Right cardiac atrium (tissue), 5 donors: ENCODE data around the gene NRSN2. TPM values are rescaled to one million over a fixed set of nuclear protein-coding genes. Genes with fewer than 3 reads are reported as not detected.
"Not testable (repeated sequence)": the region's sequence is repeated elsewhere in the genome, so short reads cannot be mapped to it uniquely, and the experiment has no call there.

ENCODE experiments used
- ATAC-seq, 2 donors: fragments of 200-7000 bp; cut with Tn5 transposase; one replicate each; pipeline versions ENCODE4 v1.8.0 to v1.9.1; 2020; ENCODE audit warnings: moderate library complexity in 2 of 2, mild to moderate bottlenecking in 1 of 2
- DNase-seq, 3 donors: peaks; one replicate each; pipeline ENCODE4 v3.0.0-alpha.2; 2020
- H3K27ac ChIP-seq: one replicate; pipeline ENCODE4 v1.5.1; 2013; ENCODE audit warnings: mild to moderate bottlenecking, low read length, control low read depth, moderate library complexity
- H3K27me3 ChIP-seq: one replicate; pipeline ENCODE4 v1.6.1; 2013; ENCODE audit not compliant: control insufficient read depth, insufficient read depth
- H3K4me1 ChIP-seq: one replicate; pipeline ENCODE4 v1.6.1; 2013; ENCODE audit warnings: low read length; ENCODE audit not compliant: control insufficient read depth, insufficient read depth
- H3K4me3 ChIP-seq: one replicate; pipeline ENCODE4 v1.5.1; 2013; ENCODE audit warnings: low read length, control low read depth
- H3K9me3 ChIP-seq: one replicate; pipeline ENCODE4 v1.6.1; 2013; ENCODE audit warnings: low read length; ENCODE audit not compliant: control insufficient read depth
- WGBS: extraction: QIAGEN DNeasy Blood & Tissue Kit; methylation state at CpG from one replicate; pipeline ENCODE4 v1.1.7; 2013; 5-methylcytosine and 5-hydroxymethylcytosine counted together
- intact Hi-C, 4 donors: fragments of 100-400 bp; cut with DNase I; formaldehyde crosslinking; loops; one replicate each; pipeline versions ENCODE4 v1.11.0 to v1.14.0; 2022 to 2023
- polyA plus RNA-seq: library from polyadenylated mRNA; stranded (reverse); fragments of 200-250 nt; gene quantifications from one replicate; pipeline ENCODE4 v1.2.3, GENCODE V29; 2013
- total RNA-seq, 4 donors: library from RNA; stranded (reverse); fragmentation: NEBNext Ultra II Directional; extraction: Animal tissue kit (Norgen Biotek cat#: 25700); gene quantifications; one replicate each; pipeline ENCODE4 v1.2.1, GENCODE V29; 2021
- donor health status: healthy with polysubstance abuse.
- donor health status: DM: no; HTN: yes; CAD: no.
- donor health status: DM: no; HTN: no; CAD: no.
- donor health status: DM: no; HTN: yes; CAD: no; lungs with severe emphysema.
- donor health status: DM: yes; HTN: yes; CAD: no.

The NRSN2 gene
- total and polyA plus RNA-seq, 5 donors = 24.5 to 30.9 (median 25.0) TPM

DNA sequence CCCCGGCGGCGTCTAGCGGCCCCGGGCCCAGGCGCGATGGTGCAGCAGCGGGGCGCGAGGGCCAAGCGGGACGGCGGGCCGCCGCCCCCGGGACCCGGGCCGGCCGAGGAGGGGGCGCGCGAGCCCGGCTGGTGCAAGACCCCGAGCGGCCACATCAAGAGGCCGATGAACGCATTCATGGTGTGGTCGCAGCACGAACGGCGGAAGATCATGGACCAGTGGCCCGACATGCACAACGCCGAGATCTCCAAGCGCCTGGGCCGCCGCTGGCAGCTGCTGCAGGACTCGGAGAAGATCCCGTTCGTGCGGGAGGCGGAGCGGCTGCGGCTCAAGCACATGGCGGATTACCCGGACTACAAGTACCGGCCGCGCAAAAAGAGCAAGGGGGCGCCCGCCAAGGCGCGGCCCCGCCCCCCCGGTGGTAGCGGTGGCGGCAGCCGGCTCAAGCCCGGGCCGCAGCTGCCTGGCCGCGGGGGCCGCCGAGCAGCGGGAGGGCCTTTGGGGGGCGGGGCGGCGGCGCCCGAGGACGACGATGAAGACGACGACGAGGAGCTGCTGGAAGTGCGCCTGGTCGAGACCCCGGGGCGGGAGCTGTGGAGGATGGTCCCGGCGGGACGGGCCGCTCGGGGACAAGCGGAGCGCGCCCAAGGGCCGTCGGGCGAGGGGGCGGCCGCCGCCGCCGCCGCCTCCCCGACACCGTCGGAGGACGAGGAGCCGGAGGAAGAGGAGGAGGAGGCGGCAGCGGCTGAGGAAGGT, 20.8 kb upstream of the NRSN2 start:
- Histone ChIP-seq H3K27me3 (no peaks in the 10 kb centered on the region), H3K4me3 (peak overlapping the region; percentile 79), H3K4me1 (no peaks in the 10 kb centered on the region), H3K9me3 (no peaks in the 10 kb centered on the region), H3K27ac (peak overlapping the region; percentile 89)
- ATAC-seq (peak in 1 of 2 donors; percentile 0), DNase-seq (peak; percentile 78 to 92 (median 91))
- intact Hi-C loops = loop anchor here in 1 of 4 donors (10.0 kb wide), 1 partner anchor 51 kb away; no protein-coding TSS in a partner anchor
- under 1% methylated on average over 103 of the region's 103 CpGs for WGBS

DNA sequence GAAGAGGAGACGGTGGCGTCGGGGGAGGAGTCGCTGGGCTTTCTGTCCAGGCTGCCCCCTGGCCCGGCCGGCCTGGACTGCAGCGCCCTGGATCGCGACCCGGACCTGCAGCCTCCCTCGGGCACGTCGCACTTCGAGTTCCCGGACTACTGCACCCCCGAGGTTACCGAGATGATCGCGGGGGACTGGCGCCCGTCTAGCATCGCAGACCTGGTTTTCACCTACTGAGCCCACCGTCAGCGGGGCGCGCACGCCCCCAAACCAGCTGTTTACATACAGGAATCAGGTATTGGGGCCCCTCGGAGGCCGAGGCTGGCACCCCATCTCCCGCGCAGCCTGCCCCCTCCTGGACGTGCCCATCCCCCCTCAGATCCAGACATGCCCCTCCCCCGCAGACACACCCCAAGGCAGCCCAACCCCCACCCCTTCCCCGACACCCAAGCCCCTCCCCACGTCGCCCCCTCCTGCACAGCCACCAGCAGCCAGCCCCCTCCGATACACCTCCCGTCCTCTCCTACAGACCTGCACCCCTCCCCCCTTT, 20.2 kb upstream of the NRSN2 start:
- H3K9me3 ChIP-seq = no peaks in the 10 kb centered on the region
- peak overlapping the region; percentile 89 for H3K27ac ChIP-seq
- intact Hi-C loops = loop anchor here in 1 of 4 donors (10.0 kb wide), 1 partner anchor 52 kb away; no protein-coding TSS in a partner anchor
- no peaks in the 10 kb centered on the region for H3K4me1 ChIP-seq
- peak overlapping the region; percentile 79 for H3K4me3 ChIP-seq
- ATAC-seq (no peak), DNase-seq (no peak)
- no peaks in the 10 kb centered on the region for H3K27me3 ChIP-seq
- 1% methylated on average over 38 of the region's 38 CpGs for WGBS

DNA sequence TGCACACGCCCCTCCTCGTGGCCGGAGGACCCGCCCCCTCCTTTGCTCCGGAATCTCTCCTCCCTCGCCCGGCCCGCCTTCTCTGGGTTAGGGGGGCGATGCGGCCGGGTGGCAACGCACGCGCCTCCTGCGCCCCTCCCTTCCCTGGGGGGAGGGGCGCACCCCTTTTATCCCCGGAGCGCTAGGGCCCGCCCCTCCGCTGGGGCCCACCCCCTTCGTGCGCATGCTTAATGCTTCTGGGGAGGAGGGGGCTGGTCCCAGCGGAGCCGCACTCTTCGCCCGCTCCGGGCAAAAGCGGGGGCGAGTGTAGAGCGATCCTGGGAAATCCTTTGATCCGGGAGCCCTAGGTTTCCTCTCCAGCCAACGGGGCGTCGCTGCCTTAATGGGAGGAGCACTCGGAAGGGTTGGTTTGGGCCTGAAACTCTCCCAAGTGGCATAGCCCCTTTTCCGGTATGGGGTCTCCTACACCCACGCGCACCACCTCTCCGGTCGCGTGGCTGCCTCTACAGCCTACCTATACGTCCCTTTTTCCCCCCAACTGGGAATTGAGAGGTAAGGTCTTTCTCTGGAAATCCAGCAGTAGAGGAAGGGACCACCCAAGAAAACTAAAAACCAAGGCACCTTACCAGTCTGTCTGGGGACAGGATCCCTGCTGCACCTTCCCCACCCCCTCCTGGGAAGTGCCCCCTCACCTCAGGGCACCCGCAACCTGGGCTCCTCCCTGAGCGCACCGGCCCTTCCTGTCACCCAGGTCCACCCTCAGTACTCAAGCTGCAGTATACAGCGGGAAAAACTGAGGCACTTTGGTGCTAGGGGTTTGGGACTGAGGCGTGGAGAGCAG, 19.5 kb upstream of the NRSN2 start:
- Histone ChIP-seq H3K27ac (peak overlapping the region; percentile 16), H3K4me3 (peak overlapping the region; percentile 79), H3K9me3 (no peaks in the 10 kb centered on the region), H3K27me3 (no peaks in the 10 kb centered on the region), H3K4me1 (no peaks in the 10 kb centered on the region)
- DNase-seq = peak; percentile 88 to 95 (median 94)
- WGBS = 5% methylated on average over 46 of the region's 47 CpGs
- intact Hi-C loops = loop anchor here in 1 of 4 donors (10.0 kb wide), 1 partner anchor 53 kb away; no protein-coding TSS in a partner anchor
- ATAC-seq = peak; percentile 58 to 65

DNA sequence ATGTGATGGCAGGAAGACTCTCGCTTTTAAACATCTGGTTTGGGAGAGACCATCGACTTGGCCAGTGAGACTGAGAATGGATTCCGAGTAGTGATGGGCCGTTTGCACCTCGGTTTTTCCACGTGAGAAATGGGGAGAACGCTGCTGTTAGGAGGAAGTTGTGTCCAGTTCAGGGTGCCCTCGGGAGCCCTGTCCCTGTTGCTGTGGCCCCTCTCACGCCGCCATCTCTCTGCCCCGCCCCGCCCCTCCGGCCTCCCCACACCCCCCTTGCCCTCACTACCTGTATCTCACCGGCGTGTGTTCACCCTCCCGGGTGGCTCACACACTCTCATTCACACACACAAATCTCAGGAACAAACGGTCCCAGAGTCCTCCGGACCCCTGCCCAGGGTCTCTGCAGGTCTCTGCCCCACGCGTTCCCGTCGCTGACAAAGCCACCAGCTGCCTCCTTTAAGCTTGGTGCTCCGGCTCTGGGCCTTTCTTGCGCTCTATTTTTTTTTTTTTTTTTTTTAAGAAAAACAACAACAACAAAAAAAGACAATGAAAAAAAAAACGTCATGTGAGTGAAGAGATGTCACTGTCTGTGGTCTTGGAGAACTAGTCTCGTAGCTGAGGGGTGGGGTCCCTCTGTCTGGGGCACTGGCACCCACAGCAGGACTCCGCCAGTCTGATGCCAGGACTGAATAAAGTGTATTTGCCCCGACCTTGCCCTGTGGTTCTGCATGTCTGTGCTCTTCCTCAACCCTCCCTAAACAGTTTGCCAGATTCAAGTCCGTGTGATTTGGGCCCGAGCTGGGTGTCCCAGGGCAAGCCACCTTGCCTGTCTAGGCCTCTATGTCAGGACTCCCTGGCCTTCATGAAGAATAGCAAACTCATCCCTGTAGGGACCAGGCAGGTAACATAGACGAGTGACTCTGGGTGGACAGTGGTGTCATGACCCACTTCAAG, 18.6 kb upstream of the NRSN2 start:
- H3K4me1 ChIP-seq = no peaks in the 10 kb centered on the region
- H3K9me3 ChIP-seq = no peaks in the 10 kb centered on the region
- ATAC-seq (no peak), DNase-seq (peak in 1 of 3 donors; percentile 59)
- H3K27ac ChIP-seq = peak overlapping the region; percentile 16
- H3K4me3 ChIP-seq = peak overlapping the region; percentile 79
- WGBS = 41% methylated on average over 31 of the region's 31 CpGs
- no peaks in the 10 kb centered on the region for H3K27me3 ChIP-seq
- intact Hi-C loops = loop anchor here in 1 of 4 donors (10.0 kb wide), 1 partner anchor 54 kb away; no protein-coding TSS in a partner anchor

DNA sequence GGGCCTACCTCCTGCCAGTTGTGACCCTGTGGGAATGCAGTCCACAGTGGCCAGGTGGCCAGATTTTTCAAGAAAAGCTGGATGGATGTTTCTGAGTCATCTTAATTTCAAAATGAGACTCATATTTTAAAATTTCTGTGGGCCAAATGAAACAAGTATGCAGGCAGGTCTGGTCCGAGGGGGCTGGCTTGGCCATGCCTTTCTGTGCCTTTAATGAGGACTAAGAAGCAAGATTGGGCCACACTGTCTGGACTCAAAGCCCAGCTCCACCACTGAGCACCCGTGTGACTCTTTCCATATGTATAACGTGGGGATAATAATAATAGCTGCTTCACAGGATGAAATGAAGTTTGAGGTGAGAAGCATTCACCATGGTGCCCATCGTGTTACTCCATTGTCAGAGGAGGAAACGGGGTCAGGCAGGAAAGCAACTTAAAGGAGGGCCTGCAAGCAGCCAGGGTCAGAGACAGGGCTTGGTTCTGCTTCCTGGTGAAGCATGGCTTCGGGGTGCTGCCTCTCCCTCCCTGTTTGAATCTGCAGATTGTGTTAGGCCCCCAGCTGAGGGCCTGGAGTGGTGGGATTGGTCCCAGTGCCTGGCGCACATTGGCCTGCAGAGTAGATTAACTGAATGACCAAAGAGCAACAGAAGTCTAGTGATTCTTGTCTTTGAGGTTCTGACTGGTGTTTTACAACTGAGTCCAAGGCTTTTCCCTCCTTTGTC, 17.8 kb upstream of the NRSN2 start:
- Histone ChIP-seq H3K4me1 (no peaks in the 10 kb centered on the region), H3K9me3 (no peaks in the 10 kb centered on the region), H3K27me3 (no peaks in the 10 kb centered on the region), H3K27ac (no peak overlapping the region), H3K4me3 (no peak overlapping the region)
- DNase-seq (no peak), ATAC-seq (no peak)
- intact Hi-C loops = loop anchor here in 1 of 4 donors (10.0 kb wide), 1 partner anchor 54 kb away; no protein-coding TSS in a partner anchor
- 45% methylated on average over 7 of the region's 7 CpGs for WGBS

DNA sequence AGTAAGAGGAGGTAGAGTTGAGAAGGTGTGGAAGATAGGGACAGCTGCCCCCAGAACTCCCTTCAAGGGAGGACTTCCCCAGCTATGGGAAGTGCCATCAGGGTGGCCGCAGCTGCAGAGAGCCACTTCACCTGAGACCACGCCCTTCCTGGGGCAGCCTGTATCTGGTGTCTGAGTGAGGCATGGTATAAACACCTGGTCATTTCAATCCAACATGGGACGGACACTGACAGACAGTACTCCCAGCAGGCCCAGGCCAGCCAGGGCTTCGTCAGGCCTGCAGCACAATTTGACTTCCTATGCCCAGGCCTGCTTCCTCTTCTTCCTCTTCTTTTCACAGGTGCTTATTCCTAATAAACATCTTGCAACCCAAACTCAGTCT, 17.1 kb upstream of the NRSN2 start:
- H3K27ac ChIP-seq = no peak overlapping the region
- intact Hi-C loops = loop anchor here in 2 of 4 donors (10.0 kb wide), 2 partner anchors 55 to 115 kb away; no protein-coding TSS in a partner anchor

DNA sequence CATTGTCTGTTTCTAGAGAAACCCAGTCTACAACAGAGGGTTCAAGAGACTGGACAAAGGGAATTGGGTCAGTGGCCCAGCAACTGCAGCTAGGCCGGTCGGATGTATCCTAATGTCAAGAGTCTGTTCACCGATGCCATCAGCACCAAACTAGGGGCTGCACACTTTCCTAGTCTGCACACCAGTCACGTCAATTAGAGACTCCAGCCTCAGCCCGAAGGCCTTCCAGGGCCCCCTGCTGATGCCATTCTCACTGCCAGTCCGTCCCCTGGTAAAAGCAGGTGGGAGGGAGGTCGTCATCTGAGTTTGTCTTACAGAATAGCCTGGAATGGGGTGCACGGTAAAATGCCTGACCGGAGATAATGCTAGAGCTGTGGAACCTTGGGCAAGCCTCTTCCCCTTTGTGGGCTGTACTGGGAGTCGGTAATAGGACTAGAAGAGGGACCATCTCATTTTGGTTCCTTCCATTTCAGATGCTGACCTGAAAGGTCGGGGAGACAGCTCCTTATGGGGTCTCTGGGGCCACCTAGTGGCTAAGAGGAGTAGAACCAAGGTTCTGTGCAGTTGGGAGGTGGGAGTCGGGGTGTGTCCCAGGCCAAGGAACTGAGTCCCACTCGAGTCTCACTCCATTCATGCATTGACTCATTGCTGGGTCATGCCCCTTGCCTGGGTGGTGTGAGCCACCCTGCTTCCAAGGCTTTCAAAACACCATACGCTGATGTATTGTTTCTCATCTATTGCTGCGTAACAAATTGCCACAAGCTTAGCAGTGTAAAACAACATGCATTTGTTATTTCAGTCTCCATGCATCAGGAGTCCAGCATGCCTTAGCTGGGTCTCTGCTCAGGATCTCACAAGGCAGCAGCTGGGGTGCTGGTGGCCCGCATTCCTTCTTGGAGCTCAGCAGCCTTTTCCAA, 16.4 kb upstream of the NRSN2 start:
- H3K4me3 ChIP-seq = no peak overlapping the region
- H3K9me3 ChIP-seq = no peaks in the 10 kb centered on the region
- 45% methylated on average over 16 of the region's 16 CpGs for WGBS
- DNase-seq = peak in 1 of 3 donors; percentile 69
- intact Hi-C loops = loop anchor here in 1 of 4 donors (10.0 kb wide), 1 partner anchor 116 kb away; no protein-coding TSS in a partner anchor
- H3K27ac ChIP-seq = no peak overlapping the region
- ATAC-seq = peak; percentile 2 to 15
- H3K4me1 ChIP-seq = no peaks in the 10 kb centered on the region
- H3K27me3 ChIP-seq = no peaks in the 10 kb centered on the region

More for the DNA sequence above, 17.1 kb upstream of the NRSN2 start:
- WGBS = 78% methylated on average over 4 of the region's 4 CpGs
- Histone ChIP-seq H3K4me1 (no peaks in the 10 kb centered on the region), H3K4me3 (no peak overlapping the region), H3K9me3 (no peaks in the 10 kb centered on the region), H3K27me3 (no peaks in the 10 kb centered on the region)
- no peak for ATAC-seq
- DNase-seq = no peak

DNA sequence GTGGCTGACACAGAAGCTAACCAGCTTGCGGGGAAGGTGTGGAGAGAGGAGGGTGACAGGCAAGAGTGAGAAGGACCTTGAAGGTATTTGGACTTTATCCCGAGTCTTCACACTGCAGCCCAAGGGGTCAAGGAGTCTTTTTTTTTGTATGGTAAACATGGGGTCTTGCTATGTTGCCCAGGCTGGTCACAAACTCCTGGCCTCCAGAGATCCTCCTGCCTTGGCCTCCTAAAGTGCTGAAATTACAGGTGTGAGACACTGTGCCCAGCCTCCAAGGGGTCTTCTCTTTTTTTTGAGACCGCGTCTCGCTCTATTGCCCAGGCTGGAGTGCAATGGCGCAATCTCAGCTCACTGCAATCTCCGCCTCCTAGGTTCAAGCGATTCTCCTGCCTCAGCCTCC, 12.3 kb upstream of the NRSN2 start:
- no peaks in the 10 kb centered on the region for H3K27me3 ChIP-seq
- ATAC-seq = no peak
- H3K4me3 ChIP-seq = no peak overlapping the region
- no peaks in the 10 kb centered on the region for H3K4me1 ChIP-seq
- no peaks in the 10 kb centered on the region for H3K9me3 ChIP-seq
- intact Hi-C loops = loop anchor here in 1 of 4 donors (10.0 kb wide), 1 partner anchor 120 kb away; no protein-coding TSS in a partner anchor
- WGBS = 94% methylated on average over 8 of the region's 8 CpGs
- DNase-seq = no peak
- no peak overlapping the region for H3K27ac ChIP-seq

DNA sequence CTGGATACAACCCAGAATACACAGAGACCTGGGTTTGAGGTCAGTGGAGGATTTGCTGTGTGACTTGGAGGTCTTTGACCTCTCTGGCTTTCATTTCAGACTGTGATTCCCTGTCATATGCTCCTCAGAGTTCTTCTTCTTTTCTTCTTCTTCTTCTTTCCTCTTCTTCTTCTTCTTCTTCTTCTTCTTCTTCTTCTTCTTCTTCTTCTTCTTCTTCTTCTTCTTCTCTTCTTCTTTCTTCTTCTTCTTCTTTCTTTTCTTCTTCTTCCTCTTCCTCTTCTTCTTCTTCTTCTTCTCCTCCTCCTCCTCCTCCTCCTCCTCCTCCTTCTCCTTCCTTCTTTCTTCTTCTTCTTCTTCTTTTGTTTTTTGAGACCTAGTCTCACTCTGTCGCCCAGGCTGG, 10.9 kb upstream of the NRSN2 start:
- intact Hi-C loops = loop anchor here in 1 of 4 donors (10.0 kb wide), 1 partner anchor 121 kb away; no protein-coding TSS in a partner anchor
- 87% methylated on average over 1 of the region's 1 CpG for whole genome bisulfite sequencing
- not testable (repeated sequence) for ATAC-seq, H3K4me3 ChIP-seq, H3K9me3 ChIP-seq, H3K27me3 ChIP-seq, H3K27ac ChIP-seq, H3K4me1 ChIP-seq, DNase-seq
